Naive B cell (primary cell): ENCODE data around the gene CYBC1. TPM values are rescaled to one million over a fixed set of nuclear protein-coding genes. Genes with fewer than 3 reads are reported as not detected.
A peak's percentile ranks its signal among the peaks of the same experiment; 100 is the strongest.

Experiments
- ATAC-seq, 2 donors: fragments of 150-1000 bp; cut with Tn5 transposase; 2 replicates each; pipeline ENCODE4 v1.10.0; 2021; ENCODE audit warnings: low read depth in 2 of 2, mild to moderate bottlenecking in 2 of 2, moderate library complexity in 2 of 2
- DNase-seq: peaks from one replicate; pipeline ENCODE4 v3.0.0; 2022
- H3K27ac Mint-ChIP-seq, 6 donors: one replicate each; pipeline ENCODE4 v1.8.0; 2020 to 2022; ENCODE audit warnings: mild to moderate bottlenecking in 6 of 6, mixed read lengths in 6 of 6, moderate library complexity in 5 of 6, inconsistent platforms in 2 of 6
- H3K27me3 Mint-ChIP-seq, 3 donors: one replicate each; pipeline ENCODE4 v1.8.0; 2021 to 2022; ENCODE audit warnings: mixed read lengths in 3 of 3, mild to moderate bottlenecking in 1 of 3
- H3K36me3 Mint-ChIP-seq, 2 donors: one replicate each; pipeline ENCODE4 v1.8.0; 2020 to 2022; ENCODE audit warnings: mixed read lengths in 2 of 2, inconsistent platforms in 1 of 2, mild to moderate bottlenecking in 1 of 2
- H3K4me1 Mint-ChIP-seq, 3 donors: one replicate each; pipeline ENCODE4 v1.8.0; 2020 to 2022; ENCODE audit warnings: mixed read lengths in 3 of 3, inconsistent platforms in 1 of 3, mild to moderate bottlenecking in 1 of 3, moderate library complexity in 1 of 3
- H3K4me3 Mint-ChIP-seq, 8 donors: one replicate each; pipeline ENCODE4 v1.8.0; 2020 to 2022; ENCODE audit warnings: mild to moderate bottlenecking in 8 of 8, mixed read lengths in 8 of 8, moderate library complexity in 8 of 8, inconsistent platforms in 2 of 8
- H3K9me3 Mint-ChIP-seq, 7 donors: one replicate each; pipeline ENCODE4 v1.8.0; 2020 to 2022; ENCODE audit warnings: mixed read lengths in 7 of 7, mild to moderate bottlenecking in 5 of 7, inconsistent platforms in 2 of 7, moderate library complexity in 1 of 7
- polyA plus RNA-seq, 6 donors: library from polyadenylated mRNA; unstranded; fragments of 300-500 nt; fragmentation: Illumina TruSeq; gene quantifications; one replicate each; pipeline ENCODE4 v1.2.3, GENCODE V29; 2021; ENCODE audit warnings: low read depth in 6 of 6

The CYBC1 gene
- polyA plus RNA-seq, 6 donors from 2014 or later = 274 to 340 (median 303) TPM

DNA sequence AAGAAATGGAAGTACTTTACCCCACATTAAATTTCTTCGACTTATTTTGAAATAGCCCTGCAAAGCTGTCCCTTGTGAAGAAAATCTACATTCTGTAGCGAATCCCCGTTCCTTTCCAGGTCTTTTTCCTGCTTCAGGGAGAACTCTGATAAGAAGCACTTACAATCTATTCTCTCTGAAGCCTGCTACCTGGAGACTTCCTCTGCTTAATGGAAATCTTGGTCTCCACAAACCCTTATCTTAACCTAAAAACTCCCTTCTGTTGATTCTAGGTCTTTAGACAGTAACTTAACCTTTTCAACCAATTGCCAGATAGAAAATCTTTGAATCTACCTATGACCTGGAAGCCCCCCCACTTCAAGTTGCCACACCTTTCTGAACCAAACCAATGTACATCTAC, 1.6 kb upstream of the CYBC1 start:
- Mint-ChIP-seq H3K27ac (peak overlapping the region in 2 of 6 donors; percentile 49 to 98), H3K27me3 (no peaks in the 10 kb centered on the region), H3K4me1 (peaks cover 11 to 29% (median 29%) of the 10 kb centered on the region in 3 donors), H3K36me3 (no peaks in the 10 kb centered on the region), H3K9me3 (no peaks in the 10 kb centered on the region), H3K4me3 (peak overlapping the region in 7 of 8 donors; percentile 2 to 94 (median 34))
- DNase-seq = no peak
- ATAC-seq = no peak

DNA sequence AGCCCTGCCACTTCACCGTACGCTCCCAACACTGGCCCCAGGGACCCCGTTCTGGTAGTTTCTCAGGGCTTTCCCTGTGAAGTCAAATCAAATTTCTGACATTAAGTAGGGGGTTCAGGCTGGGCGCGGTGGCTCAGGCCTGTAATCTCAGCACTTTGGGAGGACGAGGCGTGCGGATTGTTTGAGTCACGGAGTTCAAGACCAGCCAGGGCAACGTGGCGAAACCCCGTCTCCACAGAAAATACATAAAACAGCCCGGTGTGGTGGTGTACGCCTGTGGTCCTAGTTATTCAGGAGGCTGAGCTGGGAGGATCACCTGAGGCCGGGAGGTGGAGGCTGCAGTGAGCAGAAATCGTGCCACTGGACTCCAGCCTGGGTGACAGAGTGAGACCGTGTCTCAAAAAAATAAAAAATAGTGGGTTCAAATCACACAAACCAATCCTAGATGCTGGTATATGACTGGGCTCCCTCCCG, 632 bp downstream of the CYBC1 start:
- peaks cover 9 to 42% (median 29%) of the 10 kb centered on the region in 3 donors for H3K4me1 Mint-ChIP-seq
- H3K4me3 Mint-ChIP-seq = peak overlapping the region; percentile 86 to 96 (median 93)
- DNase-seq (no peak), ATAC-seq (no peak)
- peak overlapping the region; percentile 97 to 100 (median 99) for H3K27ac Mint-ChIP-seq
- no peaks in the 10 kb centered on the region for H3K27me3 Mint-ChIP-seq
- H3K36me3 Mint-ChIP-seq = no peaks in the 10 kb centered on the region
- H3K9me3 Mint-ChIP-seq = no peaks in the 10 kb centered on the region

DNA sequence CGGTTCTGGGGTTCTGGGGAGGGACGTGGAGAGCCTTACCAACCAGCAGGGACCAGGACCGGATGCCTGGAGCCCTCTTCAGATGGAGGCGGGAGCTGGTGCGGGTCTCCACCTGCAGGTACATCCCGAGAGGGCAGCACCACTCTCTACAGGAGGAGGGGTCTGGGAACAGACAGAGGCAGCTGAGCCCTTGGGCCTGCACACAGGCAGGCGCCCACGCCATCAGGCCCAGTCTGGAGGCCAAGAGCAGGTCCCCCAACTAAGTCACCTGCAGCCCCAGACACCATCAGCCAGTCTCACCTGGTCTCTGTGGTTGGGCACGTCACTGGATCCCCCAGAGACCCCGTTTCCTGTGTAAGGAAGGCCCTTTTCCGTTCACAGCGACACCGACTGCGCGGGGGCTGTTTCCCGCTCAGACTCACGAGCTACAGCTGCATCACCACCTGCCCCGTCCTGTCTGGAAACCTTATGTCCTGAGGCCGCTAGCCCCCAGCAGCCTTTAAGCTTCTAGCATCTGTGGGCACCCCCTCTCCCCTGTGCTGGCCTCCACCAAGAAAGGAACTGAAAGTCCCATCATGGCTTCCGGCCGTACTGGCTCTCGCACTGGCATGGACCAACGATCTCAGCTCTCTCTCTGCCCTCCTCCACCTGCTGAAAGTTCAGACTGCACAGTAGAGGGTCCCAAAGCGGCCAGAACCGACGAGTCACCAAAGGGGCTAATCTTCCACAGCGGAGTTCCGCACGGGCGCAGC, 1.2 kb downstream of the CYBC1 start:
- Mint-ChIP-seq H3K36me3 (no peaks in the 10 kb centered on the region), H3K4me3 (peak overlapping the region; percentile 86 to 96 (median 93)), H3K9me3 (no peaks in the 10 kb centered on the region), H3K27me3 (no peaks in the 10 kb centered on the region), H3K27ac (peak overlapping the region; percentile 97 to 100 (median 99)), H3K4me1 (peaks cover 9 to 42% (median 29%) of the 10 kb centered on the region in 3 donors)
- DNase-seq (peak; percentile 98), ATAC-seq (peak; percentile 74 to 79)

DNA sequence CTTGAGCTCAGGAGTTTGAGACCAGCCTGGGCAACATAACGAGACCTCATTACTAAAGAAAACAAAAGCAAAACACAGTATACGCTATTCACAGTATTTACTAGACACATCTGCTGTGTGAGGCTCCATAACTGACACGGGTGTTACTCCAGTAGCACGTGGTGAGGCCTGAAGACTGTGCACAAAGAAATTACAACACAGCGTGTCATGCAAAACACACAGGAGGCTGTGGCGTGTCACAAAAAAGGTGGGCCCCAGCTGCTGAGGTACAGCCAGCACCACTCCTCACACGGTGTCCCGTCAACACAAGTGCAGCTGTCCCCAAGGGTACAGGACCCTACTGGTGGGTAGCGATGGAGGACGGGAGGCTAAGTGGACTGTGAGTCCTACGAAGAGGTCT, 2.7 kb downstream of the CYBC1 start:
- Mint-ChIP-seq H3K4me1 (peaks cover 9 to 46% (median 29%) of the 10 kb centered on the region in 3 donors), H3K27me3 (no peaks in the 10 kb centered on the region), H3K9me3 (no peaks in the 10 kb centered on the region), H3K27ac (peak overlapping the region; percentile 93 to 98 (median 95)), H3K36me3 (peaks cover 0 to 5% of the 10 kb centered on the region in 2 donors), H3K4me3 (peak overlapping the region in 7 of 8 donors; percentile 56 to 75 (median 67))
- ATAC-seq = no peak
- no peak for DNase-seq

DNA sequence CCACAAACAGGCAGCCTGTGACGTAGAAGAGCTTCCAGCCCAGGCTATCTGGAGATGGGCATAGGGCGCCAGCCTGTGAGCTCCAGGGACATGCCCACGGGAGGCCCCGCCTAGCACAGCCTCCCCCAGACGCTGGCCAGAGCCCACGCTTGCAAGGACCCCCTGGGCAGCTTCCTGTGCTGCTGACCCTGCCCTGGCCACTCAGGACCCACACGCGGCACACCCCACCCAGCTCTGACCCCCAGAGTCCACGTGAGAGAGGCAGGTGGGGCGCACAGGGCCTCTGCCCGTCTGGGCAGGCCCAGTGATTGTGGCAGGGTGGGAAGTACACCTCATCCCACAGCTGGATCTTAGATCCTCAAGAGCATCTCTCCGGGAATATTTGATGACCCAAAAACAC, 3.9 kb downstream of the CYBC1 start:
- Mint-ChIP-seq H3K4me3 (peak overlapping the region in 3 of 8 donors; percentile 64 to 77 (median 65)), H3K27me3 (no peaks in the 10 kb centered on the region), H3K27ac (peak overlapping the region; percentile 21 to 95 (median 91)), H3K36me3 (peaks cover 0 to 5% of the 10 kb centered on the region in 2 donors), H3K9me3 (no peaks in the 10 kb centered on the region), H3K4me1 (peaks cover 11 to 49% (median 27%) of the 10 kb centered on the region in 3 donors)
- no peak for ATAC-seq
- DNase-seq = no peak

DNA sequence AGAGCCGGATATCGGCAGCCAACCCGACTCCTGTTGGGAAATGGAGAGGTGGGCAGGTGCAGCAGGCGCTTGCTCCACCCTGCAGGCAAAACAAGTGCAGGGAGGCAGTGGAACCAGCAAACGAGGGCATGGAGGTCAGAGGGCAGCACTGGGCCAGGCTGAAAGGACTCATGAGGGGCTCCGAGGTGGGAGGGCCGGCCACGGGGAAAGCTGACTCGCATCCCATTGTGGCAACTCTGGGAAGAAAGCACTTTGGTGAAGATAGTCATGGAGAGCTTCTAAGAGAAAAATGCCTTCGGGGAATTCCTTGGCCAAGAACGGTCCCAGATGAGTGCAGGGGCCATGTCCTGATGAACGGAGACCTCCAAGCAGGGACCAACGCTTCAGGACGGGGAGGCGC, 4.4 kb downstream of the CYBC1 start:
- Mint-ChIP-seq H3K27me3 (no peaks in the 10 kb centered on the region), H3K4me3 (peak overlapping the region in 2 of 8 donors; percentile 35 to 73), H3K9me3 (no peaks in the 10 kb centered on the region), H3K27ac (peak overlapping the region in 5 of 6 donors; percentile 32 to 95 (median 92)), H3K4me1 (peaks cover 12 to 49% (median 26%) of the 10 kb centered on the region in 3 donors), H3K36me3 (peaks cover 0 to 5% of the 10 kb centered on the region in 2 donors)
- no peak for ATAC-seq
- no peak for DNase-seq

DNA sequence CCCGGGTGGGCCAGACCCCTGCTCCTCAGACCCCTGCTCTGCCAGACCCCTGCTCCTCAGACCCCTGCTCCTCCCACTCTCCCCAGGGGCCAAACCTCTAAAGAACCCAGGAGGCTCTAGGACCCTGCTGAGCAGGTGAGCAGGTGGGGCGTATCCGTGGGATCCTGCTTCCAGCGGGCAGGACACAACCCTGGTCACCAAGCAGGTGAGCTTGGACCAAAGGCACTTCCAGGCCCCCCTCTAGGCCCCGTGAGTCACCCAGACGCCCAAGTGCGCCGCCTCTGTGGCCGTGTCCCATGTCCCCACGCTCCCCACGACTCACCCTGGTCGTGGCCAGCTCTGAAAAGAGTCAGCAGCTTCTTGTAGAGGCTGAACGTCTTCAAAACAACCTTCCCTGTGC, 5.0 kb downstream of the CYBC1 start:
- H3K9me3 Mint-ChIP-seq = no peaks in the 10 kb centered on the region
- ATAC-seq (no peak), DNase-seq (no peak)
- peak overlapping the region in 3 of 6 donors; percentile 63 to 93 (median 92) for H3K27ac Mint-ChIP-seq
- peaks cover 17 to 53% (median 26%) of the 10 kb centered on the region in 3 donors for H3K4me1 Mint-ChIP-seq
- H3K4me3 Mint-ChIP-seq = peak overlapping the region in 1 of 8 donors; percentile 32
- peaks cover 0 to 5% of the 10 kb centered on the region in 2 donors for H3K36me3 Mint-ChIP-seq
- H3K27me3 Mint-ChIP-seq = no peaks in the 10 kb centered on the region

DNA sequence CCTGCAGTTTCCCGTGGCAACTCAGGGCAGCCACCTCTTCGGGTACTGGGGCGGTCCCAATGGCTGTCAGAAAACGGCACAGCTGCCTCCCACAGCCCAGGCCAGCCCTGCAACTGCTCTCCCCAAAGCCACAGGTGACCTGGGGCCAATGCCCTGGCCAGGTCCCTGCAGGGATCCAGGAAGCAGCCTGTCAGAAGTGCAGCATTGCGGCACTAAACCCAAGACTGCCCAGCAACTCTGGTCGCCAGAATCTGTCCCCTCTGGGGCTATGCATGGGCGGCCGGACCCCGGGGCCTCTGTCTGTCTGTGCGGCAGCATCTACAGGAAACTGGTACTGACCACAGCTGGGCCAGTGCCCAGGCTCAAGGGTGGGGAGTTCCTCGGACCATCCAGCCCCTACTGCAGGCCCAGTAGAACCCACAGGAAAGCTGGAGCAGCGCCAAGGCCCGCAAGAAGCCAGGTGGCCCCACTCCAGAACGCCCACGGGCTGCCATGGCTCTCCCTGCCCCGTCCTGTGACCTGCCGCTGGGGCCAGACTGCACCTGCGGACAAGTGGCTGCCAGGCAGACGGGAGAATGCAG, 5.5 kb downstream of the CYBC1 start:
- peaks cover 21 to 58% (median 31%) of the 10 kb centered on the region in 3 donors for H3K4me1 Mint-ChIP-seq
- H3K9me3 Mint-ChIP-seq = no peaks in the 10 kb centered on the region
- H3K36me3 Mint-ChIP-seq = peaks cover 0 to 5% of the 10 kb centered on the region in 2 donors
- no peak for DNase-seq
- H3K4me3 Mint-ChIP-seq = no peak overlapping the region
- peak overlapping the region in 1 of 6 donors; percentile 93 for H3K27ac Mint-ChIP-seq
- no peaks in the 10 kb centered on the region for H3K27me3 Mint-ChIP-seq
- no peak for ATAC-seq

DNA sequence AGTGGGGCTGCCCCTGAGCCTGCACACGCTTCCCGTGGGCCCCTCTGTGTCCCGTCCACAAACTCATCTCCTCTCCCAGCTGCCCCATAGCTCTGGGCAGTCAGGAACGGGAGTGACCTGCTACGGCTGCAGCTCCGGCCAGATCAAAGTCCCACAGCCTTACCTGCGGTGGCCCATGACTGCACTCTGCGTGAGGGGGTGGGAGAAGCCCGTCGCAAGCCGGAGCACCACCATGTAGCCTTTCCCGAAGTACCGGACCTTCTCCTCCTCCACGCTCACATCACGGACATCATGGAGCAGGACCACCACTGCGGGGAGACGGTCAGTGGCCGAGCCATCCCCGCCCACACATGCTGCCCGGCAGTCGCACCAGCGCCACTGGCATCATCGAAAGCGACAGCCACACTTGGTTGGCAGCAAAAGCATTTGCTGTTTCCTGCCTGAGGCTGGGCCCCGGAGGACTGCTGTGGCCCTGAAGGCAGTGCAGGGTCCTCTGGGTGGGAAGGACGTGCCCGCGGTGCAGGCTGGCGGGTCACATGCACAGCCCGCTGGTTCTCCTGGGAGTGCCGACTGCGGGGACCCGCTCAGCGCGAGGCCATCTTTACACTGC, 6.2 kb downstream of the CYBC1 start:
- H3K9me3 Mint-ChIP-seq = no peaks in the 10 kb centered on the region
- H3K4me1 Mint-ChIP-seq = peaks cover 17 to 52% (median 30%) of the 10 kb centered on the region in 3 donors
- H3K4me3 Mint-ChIP-seq = no peak overlapping the region
- ATAC-seq (no peak), DNase-seq (no peak)
- peaks cover 0 to 5% of the 10 kb centered on the region in 2 donors for H3K36me3 Mint-ChIP-seq
- no peaks in the 10 kb centered on the region for H3K27me3 Mint-ChIP-seq
- peak overlapping the region in 3 of 6 donors; percentile 56 to 93 (median 81) for H3K27ac Mint-ChIP-seq

DNA sequence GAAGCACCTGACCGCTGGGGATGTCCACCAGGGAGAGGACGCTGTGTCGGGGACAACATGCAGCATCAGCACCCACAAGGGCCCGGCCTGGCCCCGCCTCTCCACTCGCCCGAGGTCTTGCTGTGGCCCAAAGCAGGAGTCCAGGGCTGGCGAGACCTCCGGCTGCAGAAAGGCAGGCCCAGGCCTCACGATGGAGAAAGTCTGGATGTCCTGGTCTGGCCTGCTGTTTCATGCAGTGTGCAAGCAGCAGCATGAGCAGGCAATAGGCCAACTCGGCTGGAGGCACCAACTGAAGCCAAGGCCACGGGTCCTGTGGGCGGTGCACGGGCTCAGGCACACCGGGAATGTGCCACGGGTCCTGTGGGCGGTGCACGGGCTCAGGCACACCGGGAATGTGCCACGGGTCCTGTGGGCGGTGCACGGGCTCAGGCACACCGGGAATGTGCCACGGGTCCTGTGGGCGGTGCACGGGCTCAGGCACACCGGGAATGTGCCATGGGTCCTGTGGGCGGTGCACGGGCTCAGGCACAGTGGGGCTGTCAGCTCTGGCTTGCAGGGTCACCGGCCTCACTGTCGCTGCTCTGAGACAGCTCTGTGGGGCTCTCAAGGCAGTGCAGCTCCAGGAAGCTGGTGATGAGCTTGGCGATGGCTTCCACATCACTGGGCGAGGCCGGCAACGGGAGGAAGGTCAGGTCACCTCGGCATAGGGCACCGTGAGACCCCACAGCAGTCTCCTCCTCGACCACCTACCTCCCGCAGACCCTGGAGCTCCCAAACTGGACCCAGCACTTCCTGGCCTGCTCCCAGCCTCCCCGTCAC, 6.9 kb downstream of the CYBC1 start:
- H3K27ac Mint-ChIP-seq = peak overlapping the region in 1 of 6 donors; percentile 56
- H3K9me3 Mint-ChIP-seq = no peaks in the 10 kb centered on the region
- H3K4me1 Mint-ChIP-seq = peaks cover 16 to 46% (median 23%) of the 10 kb centered on the region in 3 donors
- ATAC-seq (no peak), DNase-seq (no peak)
- peak overlapping the region in 1 of 8 donors; percentile 48 for H3K4me3 Mint-ChIP-seq
- H3K36me3 Mint-ChIP-seq = peaks cover 0 to 5% of the 10 kb centered on the region in 2 donors
- H3K27me3 Mint-ChIP-seq = no peaks in the 10 kb centered on the region

DNA sequence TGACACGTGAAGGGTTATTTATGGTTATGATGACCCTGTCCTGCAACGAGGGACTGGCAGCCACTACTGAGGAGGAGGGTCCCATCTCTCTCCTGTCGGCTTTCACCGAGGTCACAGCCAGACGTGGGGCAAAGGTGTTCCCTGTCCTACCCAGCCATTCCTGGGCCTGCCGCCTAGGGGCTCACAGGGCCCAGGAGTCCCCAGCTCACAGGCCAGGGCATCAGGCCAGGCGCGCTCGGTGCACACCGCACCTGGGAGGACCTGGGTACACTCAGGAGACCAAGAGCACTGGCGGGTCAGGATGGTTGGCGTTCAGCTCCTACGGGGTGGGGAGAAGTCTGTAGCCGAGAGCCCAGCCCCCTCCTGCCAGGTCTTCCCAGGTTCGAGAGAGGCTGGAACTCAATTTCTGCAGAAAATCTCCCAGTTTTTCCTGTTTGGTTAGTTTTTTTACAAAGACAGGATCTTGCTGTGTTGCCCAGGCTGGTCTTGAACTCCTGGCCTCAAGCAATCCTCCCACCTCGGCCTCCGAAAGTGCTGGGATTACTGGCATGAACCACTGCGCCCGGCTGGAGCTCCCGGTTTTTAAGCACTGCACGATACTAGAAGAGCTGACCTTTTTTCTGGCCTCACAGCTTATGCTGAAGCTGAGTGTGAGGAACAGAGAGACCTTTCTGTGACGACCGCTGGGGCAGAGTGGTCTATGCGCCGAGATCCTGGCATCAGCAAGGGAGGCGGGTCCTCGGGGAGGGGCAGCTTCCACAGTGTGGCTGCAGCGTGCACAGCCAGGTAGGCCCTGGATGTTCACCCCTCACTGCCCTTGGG, 7.7 kb downstream of the CYBC1 start:
- no peaks in the 10 kb centered on the region for H3K27me3 Mint-ChIP-seq
- DNase-seq (no peak), ATAC-seq (no peak)
- H3K9me3 Mint-ChIP-seq = no peaks in the 10 kb centered on the region
- H3K36me3 Mint-ChIP-seq = peaks cover 0 to 5% of the 10 kb centered on the region in 2 donors
- H3K4me3 Mint-ChIP-seq = peak overlapping the region in 2 of 8 donors; percentile 33 to 48
- peak overlapping the region in 3 of 6 donors; percentile 44 to 56 (median 44) for H3K27ac Mint-ChIP-seq
- peaks cover 16 to 51% (median 23%) of the 10 kb centered on the region in 3 donors for H3K4me1 Mint-ChIP-seq
